IPS DF 19.7 (cell line): ENCODE measurements around the gene PIK3C2G.
A peak's percentile ranks its signal among the peaks of the same experiment; 100 is the strongest.

Experiments
- DNase-seq: peaks from one replicate; pipeline ENCODE4 v3.0.0-alpha.2; 2013; ENCODE audit warnings: low read depth, low spot score

PIK3C2G gene

GRCh38 chr12:18414671-18415070 is 153.4 kb downstream of the PIK3C2G start:
- no peak for DNase-seq

DNA sequence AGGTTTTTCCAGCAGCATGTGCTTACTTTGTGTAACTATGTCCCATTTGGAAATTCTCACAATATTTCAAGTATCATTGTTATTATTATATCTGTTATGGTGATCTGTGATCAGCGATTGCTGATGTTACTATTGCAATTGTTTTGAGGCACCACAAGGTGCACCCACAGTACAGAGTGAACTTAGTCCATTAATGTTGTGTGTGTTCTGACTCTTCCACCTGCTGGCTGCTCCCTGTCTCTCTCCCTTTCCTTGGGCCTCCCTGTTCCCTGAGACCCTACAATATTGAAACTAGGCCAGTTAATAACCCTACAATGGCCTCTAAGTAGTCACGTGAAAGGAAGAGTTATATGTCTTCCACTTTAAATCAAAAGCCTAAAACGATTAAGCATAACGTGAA is 153.9 kb downstream of the PIK3C2G start:
- DNase-seq, result no peak

DNA sequence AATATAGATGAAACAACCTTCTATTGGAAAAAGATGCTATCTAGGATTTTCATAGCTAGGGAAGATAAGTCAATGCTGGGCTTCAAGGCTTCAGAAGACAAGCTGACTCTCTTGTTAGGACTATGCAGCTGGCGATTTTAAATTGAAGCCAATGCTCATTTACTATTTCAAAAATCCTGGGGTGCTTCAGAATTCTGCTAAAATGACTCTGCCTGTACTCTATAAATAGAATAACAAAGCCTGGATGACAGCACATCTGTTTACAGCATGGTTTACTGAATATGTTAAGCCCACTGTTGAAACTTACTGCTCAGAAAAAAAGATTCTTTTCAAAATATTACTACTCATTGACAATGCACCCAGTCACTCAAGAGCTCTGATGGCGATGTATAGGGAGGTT is 155.1 kb downstream of the PIK3C2G start:
- DNase-seq, result no peak

DNA sequence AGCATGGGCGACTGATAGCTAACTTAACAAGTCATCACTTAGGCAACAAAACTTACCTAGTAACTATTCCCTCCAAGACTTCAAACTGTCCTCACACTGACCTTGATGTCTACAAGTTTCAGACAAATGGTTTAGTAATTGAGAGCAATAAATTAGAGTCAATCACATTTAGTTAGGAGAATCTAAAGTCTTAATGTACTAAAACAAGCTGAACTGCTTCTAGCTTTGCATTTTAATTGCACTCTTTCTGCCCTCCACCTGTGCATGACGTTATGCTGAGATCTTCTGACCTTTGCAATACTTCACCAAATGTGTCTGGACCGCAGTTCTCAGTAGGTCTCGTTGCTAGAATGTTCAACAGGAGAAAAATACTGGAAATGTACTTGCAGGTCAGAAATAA is 158.0 kb downstream of the PIK3C2G start:
- DNase-seq, result no peak

- DNase-seq, result no peak
These were observed 160.5 kb downstream of the PIK3C2G start for GRCh38 chr12:18421867-18422266.

DNA sequence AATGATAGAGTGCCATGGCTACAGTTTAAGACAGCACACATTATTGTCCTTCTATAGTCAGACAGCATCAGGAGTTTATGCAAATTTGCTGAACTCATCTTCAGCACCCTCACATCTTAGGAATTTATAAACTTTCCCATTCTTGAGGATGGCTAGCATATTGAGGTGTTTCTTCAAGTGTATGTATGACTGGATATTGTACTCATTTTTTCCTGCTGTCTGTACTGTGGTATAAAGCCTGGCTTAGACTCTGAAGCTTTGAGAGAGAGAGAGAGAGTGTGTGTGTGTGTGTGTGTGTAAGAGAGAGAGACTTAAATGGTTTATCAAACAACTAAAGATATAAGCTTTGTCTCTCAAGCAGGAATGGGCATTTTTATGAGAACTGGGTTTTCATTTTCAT is 161.6 kb downstream of the PIK3C2G start:
- DNase-seq, result no peak

DNA sequence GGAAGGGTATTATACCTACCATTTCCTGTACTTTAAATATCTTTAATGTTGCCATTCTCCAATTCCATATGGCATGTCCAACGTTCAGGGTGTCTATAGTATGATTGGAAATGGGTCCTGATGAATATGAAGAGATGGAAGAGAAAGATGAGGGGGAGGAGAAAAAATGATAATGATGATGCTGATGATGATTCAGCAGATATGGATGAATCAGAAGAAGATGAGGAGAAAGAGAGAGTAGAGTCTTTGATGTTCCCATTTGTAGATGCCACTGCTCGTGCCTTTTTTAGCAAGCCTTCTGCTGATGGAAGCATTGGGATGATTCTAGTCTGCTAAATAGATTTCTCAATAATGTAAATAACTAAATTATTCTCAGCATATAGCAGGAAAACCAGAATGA is 163.5 kb downstream of the PIK3C2G start:
- no peak for DNase-seq

DNA sequence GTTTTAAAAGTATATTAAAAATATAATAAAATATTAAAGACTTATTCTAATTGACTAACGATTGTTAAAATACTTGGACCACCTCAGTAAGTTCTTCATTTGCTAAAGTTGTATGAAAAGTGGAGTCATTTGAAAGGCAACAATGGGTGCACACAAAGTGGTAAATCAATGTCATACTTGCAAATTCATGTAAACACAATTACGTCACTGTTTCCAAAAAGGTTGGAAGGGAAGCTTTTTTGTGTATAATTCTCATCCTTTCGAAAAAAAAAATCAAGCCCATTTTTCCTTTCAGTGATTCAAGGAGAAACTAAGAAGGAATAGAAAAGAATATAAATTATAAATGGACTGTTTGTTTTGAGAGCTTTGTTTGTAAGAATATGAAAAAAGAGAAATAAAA is 166.2 kb downstream of the PIK3C2G start:
- no peak for DNase-seq

GRCh38 chr12:18428416-18428815 is 167.1 kb downstream of the PIK3C2G start:
- no peak for DNase-seq

DNA sequence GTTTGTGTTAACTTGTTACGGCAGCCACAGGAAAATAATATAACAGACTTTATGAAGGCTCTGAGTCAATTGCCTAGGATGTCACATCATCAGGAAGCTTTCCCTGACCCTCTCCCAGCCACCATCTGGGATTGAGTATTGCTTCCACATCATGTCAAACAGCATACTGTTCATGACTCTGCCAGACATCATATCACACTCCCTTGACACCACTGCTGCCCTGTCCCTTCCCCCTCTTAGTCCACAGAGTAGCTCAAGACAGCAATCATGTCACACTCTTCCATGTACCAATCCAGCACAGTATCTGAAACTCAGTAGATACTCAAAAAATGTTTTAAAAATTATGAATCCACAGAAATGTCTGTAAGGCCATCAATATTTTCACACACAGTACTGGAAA is 168.0 kb downstream of the PIK3C2G start:
- no peak for DNase-seq

- DNase-seq, result no peak
These were observed 169.2 kb downstream of the PIK3C2G start for GRCh38 chr12:18430425-18431048.

GRCh38 chr12:18431771-18432170 is 170.5 kb downstream of the PIK3C2G start:
- DNase-seq, result no peak

GRCh38 chr12:18432206-18432605 is 170.9 kb downstream of the PIK3C2G start:
- no peak for DNase-seq

DNA sequence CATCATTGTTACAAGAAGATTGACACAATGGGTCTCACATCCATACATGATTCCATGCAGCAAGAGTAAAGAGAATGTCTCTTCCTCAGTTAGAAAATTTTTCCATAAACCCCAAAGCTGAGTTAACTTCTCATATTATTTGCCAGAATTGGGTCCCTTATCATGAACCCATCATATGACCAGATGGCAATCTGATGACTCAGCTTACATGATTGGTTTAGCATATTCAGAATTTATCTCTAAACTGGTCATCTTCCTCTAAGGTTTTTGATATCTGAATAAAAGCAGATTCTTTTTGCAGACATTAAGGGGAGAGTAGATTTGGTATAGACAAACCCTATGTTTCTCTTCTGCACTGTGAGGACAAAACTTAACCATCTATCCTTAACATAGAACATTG is 174.9 kb downstream of the PIK3C2G start:
- DNase-seq, result no peak

GRCh38 chr12:18439541-18439940 is 178.2 kb downstream of the PIK3C2G start:
- no peak for DNase-seq

DNA sequence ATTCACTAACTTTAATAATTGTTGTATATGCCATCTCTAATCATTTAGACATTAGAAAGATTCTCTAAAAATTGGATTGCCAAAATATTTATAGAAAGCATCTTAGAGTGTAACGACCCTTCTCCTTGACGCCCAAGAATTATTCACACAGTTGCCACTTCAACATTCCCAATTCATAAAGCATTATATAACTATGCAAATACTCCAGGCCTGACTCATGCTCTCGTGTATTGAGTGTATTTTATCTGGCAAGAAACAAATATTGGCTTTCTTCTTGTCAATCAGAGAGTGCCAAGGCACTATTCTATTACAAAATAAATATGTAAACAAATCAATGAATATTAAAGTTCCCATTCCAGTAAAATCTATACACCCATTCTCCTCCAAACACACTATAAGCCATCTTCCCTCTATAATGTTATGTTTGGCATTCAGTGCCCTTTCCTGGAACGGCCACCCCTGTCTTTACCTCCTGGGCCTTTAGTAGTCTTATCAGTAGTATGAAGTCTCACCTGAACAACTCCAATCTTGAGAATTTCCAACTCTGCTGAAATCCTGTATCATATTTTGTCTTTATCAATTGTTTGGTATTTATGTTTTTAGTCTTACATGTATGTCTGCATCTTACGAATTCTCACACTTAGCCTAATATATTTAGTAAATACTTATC is 182.6 kb downstream of the PIK3C2G start:
- no peak for DNase-seq

GRCh38 chr12:18446061-18446644 is 184.8 kb downstream of the PIK3C2G start:
- DNase-seq, result no peak

GRCh38 chr12:18454330-18454729 is 193.0 kb downstream of the PIK3C2G start:
- peak; percentile 78 for DNase-seq

GRCh38 chr12:18456344-18456743 is 195.0 kb downstream of the PIK3C2G start:
- DNase-seq, result no peak

DNA sequence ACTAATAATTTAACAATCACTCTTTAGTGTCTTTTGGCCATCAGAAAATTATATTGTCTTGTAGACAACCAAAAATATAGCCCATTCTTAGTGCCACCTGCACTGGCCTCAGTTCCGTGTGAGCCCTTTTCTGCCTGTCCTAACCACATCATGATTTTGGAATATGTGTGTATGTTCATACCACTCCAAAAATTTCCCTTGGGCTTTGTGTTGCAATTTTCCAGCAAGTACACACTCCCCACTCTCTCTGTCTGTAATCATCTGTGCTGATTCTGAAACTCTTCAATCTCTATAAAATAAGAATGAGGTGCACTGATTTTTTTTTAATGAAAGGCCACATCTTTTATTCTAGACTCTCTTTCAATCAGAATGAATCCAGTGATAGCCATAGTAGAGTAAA is 196.0 kb downstream of the PIK3C2G start:
- no peak for DNase-seq

DNA sequence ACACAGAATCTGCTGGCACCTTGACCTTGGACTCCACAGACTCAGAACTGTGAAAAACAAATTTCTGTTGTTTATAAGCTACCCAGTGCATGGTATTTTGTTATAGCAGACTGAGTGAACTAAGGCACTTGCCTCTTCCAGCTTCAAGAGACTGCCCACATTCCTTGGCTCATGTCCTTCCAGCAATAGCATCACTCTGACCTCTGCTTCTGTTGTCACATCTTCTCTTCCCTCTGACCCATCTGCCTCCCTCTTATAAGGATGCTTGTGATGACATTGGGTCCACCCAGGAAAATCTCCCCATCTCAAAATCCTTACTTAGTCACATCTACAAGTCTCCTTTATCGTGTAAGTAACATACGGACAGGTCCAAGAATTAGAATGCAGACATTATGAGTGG is 200.4 kb downstream of the PIK3C2G start:
- DNase-seq, result no peak

DNA sequence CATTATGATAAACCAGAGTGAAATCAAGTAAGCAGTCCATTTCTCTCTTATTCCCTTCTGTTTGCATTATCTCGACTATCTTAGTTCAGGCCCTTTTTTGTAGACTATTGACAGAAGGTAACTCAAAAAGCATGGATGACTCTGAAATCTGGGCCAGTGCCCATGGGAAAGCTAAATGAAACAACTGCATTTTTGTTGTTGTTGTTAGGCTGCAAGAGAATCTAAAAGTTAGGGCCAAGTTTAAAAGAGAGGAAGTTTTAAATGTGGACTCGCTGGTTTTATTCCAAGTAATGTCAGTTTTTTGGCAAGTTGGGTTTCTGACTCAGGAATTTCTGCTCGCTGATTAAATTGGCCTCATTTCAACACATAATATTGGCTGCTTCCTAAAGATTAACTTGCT is 201.1 kb downstream of the PIK3C2G start:
- no peak for DNase-seq

DNA sequence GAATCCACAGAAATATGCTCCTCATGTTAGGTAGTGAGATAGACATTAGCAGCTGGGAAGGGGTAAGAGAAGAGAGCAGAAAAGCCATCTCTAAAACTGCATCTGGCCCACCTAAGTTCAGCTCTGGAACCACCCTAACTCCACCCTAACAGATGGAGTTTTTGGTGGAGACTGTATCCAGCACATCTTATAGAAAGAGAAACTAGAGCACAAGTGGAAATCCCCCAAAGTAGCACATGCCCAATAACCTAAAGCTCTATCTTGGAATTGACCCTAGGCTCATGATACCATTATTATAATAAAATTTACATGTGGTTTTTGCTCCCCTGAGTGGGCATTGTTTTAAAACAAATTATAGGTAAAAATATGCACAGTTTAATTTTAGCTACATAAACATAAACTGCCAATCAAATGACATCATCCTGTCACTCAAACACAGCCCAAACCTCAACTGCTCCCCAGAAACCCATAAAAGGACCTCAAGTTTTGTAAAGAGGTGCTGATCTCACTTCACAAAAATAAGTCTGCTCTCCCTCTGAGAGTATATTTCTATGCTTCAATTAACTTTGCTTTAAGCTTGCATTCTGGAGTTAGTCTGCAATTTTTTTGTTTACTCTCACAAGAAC is 206.4 kb downstream of the PIK3C2G start:
- no peak for DNase-seq
